Peyer's patch (tissue), 4 donors: ENCODE measurements around the gene ASPHD1. TPM values are rescaled to one million over a fixed set of nuclear protein-coding genes. Genes with fewer than 3 reads are reported as not detected.

ENCODE experiments used
- DNase-seq, 3 donors: peaks; one replicate each; pipeline ENCODE4 v3.0.0-alpha.2; 2017 to 2019
- H3K27ac ChIP-seq, 4 donors: fragments of 200-600 bp; sonication (generic); one replicate each; pipeline ENCODE4 v1.5.1; 2016 to 2019
- H3K27me3 ChIP-seq, 2 donors: fragments of 200-600 bp; sonication (generic); one replicate each; pipeline ENCODE4 v1.5.1; 2019
- H3K36me3 ChIP-seq, 3 donors: fragments of 200-600 bp; sonication (generic); one replicate each; pipeline ENCODE4 v1.5.1; 2016 to 2019
- H3K4me1 ChIP-seq, 4 donors: fragments of 200-600 bp; sonication (generic); one replicate each; pipeline ENCODE4 v1.5.1; 2016 to 2019
- H3K4me3 ChIP-seq, 4 donors: fragments of 200-600 bp; sonication (generic); 1 replicate in 3 of 4; 2 replicates in 1 of 4; pipeline ENCODE4 v1.5.1; 2016 to 2019; ENCODE audit warnings: mild to moderate bottlenecking in 1 of 4
- H3K9me3 ChIP-seq, 4 donors: fragments of 200-600 bp; sonication (generic); one replicate each; pipeline ENCODE4 v1.5.1; 2016 to 2019; ENCODE audit warnings: mild to moderate bottlenecking in 1 of 4
- POLR2A ChIP-seq, 2 donors: fragments of 450-650 bp; IDR thresholded peaks; one replicate each; pipeline ENCODE4 v1.5.1; 2017; ENCODE audit warnings: antibody characterized with exemption in 2 of 2, mild to moderate bottlenecking in 2 of 2, moderate library complexity in 2 of 2
- total RNA-seq, 4 donors: library from RNA; depleted of rRNA; stranded (reverse); fragments of >200 nt; gene quantifications; one replicate each; pipeline ENCODE4 v1.1.0, GENCODE V29; 2016
- TF ChIP-seq, protein P1 (sequence below), 6 experiments: fragments of 450-650 bp in 4 of 6; fragments of 200-600 bp in 2 of 6; sonication (generic) in 1 of 6; IDR thresholded peaks; one replicate each; pipeline ENCODE4 v1.5.1; 2017 to 2019; ENCODE audit warnings: antibody characterized with exemption in 6 of 6, mild to moderate bottlenecking in 3 of 6, moderate library complexity in 1 of 6

Gene ASPHD1
- total RNA-seq, 4 donors from 2014 or later: 0.53 TPM; not detected in 3

DNA sequence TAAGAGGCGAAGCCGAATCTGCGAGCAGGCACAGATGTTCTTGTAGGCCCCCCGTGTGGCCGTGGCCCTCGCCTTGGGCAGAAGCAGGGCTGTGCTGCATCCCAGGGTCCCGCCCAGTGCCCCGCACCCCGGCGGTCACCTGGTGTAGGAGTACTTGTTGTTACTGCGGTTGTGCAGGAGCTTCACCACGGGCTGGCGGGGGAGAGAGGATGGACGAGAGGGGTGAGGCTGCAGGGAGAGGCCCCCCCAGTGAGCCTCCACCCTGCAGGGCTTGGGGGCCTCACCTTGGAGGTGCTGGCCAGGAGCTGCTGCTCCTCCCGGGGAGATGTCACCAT is 11.4 kb downstream of the ASPHD1 start:
- TF ChIP-seq, protein P1, sequence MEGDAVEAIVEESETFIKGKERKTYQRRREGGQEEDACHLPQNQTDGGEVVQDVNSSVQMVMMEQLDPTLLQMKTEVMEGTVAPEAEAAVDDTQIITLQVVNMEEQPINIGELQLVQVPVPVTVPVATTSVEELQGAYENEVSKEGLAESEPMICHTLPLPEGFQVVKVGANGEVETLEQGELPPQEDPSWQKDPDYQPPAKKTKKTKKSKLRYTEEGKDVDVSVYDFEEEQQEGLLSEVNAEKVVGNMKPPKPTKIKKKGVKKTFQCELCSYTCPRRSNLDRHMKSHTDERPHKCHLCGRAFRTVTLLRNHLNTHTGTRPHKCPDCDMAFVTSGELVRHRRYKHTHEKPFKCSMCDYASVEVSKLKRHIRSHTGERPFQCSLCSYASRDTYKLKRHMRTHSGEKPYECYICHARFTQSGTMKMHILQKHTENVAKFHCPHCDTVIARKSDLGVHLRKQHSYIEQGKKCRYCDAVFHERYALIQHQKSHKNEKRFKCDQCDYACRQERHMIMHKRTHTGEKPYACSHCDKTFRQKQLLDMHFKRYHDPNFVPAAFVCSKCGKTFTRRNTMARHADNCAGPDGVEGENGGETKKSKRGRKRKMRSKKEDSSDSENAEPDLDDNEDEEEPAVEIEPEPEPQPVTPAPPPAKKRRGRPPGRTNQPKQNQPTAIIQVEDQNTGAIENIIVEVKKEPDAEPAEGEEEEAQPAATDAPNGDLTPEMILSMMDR (IDR thresholded peaks at IDR 0.05): no peak
- no peak for TF ChIP-seq POLR2A (IDR thresholded peaks at IDR 0.05)
- no peak overlapping the region for H3K27ac ChIP-seq
- no peaks in the 10 kb centered on the region for H3K27me3 ChIP-seq
- no peak for DNase-seq
- no peaks in the 10 kb centered on the region for H3K4me1 ChIP-seq
- H3K9me3 ChIP-seq: no peaks in the 10 kb centered on the region
- no peaks in the 10 kb centered on the region for H3K36me3 ChIP-seq
- no peak overlapping the region for H3K4me3 ChIP-seq

DNA sequence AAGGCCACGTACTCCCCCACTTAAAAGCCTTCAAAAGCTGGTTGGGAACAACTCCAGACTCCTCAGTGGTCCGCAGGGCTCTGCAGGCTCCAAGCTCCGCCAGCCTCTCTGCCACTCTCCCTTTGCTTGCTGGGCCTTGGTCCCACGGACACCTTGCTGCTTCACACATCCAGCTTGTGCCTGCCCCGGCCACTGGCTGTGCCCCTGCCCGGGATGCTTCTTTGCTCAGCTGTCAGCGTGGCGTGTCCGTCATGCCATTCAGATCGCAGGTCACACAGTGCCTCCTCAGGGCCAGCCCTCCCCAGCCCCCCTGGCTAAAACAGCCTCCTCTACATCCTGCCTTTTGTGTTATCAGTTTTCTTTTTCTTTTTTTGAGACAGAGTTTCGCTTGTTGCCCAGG is 11.8 kb downstream of the ASPHD1 start:
- no peaks in the 10 kb centered on the region for H3K36me3 ChIP-seq
- TF ChIP-seq, protein P1 (IDR thresholded peaks at IDR 0.05): no peak
- TF ChIP-seq POLR2A (IDR thresholded peaks at IDR 0.05): no peak
- no peaks in the 10 kb centered on the region for H3K9me3 ChIP-seq
- H3K27me3 ChIP-seq: no peaks in the 10 kb centered on the region
- H3K4me3 ChIP-seq: no peak overlapping the region
- H3K4me1 ChIP-seq: no peaks in the 10 kb centered on the region
- no peak overlapping the region for H3K27ac ChIP-seq
- DNase-seq: no peak

DNA sequence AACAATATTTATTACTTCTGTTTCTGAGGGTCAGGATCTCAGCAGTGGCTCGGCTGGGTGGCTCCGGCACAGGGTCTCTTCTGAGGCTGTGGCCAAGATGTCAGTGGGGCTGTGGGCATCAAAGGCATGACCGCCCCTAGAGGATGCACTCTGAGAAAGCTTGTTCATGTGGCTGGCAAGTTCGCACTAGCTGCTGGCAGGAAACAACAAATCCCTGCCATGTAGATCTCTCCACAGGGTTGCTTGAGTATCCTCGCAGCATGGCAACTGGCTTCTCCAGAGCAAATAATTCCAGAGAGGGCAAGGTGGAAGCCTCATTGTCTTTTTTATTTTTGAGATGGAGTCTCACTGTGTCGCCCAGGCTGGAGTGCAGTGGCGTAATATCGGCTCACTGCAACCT is 13.2 kb downstream of the ASPHD1 start:
- Histone ChIP-seq H3K4me3 (no peak overlapping the region), H3K4me1 (no peaks in the 10 kb centered on the region), H3K36me3 (peaks cover 0 to 9% (median 0%) of the 10 kb centered on the region in 3 donors), H3K27ac (no peak overlapping the region), H3K9me3 (no peaks in the 10 kb centered on the region), H3K27me3 (no peaks in the 10 kb centered on the region)
- TF ChIP-seq POLR2A (IDR thresholded peaks at IDR 0.05): no peak
- TF ChIP-seq, protein P1 (IDR thresholded peaks at IDR 0.05): no peak
- no peak for DNase-seq

DNA sequence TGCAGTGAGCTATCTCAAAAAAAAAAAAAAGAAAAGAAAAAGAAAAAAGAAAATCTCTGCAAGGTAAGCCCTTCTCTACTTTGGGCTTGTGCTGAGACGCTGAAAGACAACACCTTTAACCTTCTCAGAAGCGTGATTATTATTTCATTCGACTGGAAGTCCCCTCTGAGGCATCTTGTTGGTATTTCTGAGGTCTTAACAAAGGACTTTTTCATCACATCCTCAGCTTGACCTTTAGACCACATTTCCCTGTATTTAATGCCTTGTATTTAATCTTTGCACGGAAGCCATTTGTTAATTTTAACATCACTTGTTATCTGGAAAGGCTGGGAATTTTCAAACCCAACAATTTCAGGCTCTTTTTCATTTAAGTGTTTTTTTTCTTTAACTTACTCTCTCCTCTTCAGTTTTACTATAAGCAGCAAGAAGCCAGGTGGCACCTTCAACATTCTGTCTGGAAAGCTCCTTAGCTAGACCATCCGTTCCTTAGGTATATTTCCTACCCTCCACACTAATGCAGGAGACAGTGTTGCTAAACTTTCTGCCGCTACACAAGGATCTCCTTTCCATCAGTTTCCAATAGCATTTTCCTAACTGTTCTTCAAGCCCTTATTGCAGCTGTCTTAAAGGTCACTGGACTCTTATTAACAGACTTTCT is 15.4 kb downstream of the ASPHD1 start:
- Histone ChIP-seq H3K27ac (no peak overlapping the region), H3K4me3 (no peak overlapping the region), H3K4me1 (no peaks in the 10 kb centered on the region), H3K36me3 (peaks cover 0 to 26% (median 0%) of the 10 kb centered on the region in 3 donors), H3K9me3 (no peaks in the 10 kb centered on the region), H3K27me3 (no peaks in the 10 kb centered on the region)
- TF ChIP-seq, protein P1 (IDR thresholded peaks at IDR 0.05): no peak
- no peak for TF ChIP-seq POLR2A (IDR thresholded peaks at IDR 0.05)
- no peak for DNase-seq

DNA sequence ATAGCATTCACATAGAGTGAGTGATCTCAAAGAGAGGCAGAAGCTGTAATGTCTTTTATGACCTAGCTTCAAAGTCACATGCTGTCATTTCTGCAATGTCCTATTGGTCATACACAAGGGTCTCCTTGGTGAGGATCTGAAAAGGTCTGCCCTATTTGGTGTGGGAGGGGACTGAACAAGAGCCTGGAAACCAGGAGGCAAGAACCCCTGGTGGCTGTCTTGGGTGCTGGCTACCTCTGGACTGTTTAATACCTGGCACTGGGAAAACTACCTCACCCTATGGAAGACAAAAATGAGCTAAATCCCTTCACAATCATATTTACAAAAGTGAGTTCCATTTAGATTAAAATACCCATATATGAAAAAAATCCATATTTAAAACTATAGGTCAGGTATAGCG is 16.7 kb downstream of the ASPHD1 start:
- Histone ChIP-seq H3K36me3 (peaks cover 0 to 38% (median 0%) of the 10 kb centered on the region in 3 donors), H3K9me3 (no peaks in the 10 kb centered on the region), H3K4me3 (no peak overlapping the region), H3K27me3 (no peaks in the 10 kb centered on the region), H3K27ac (no peak overlapping the region), H3K4me1 (no peaks in the 10 kb centered on the region)
- no peak for TF ChIP-seq POLR2A (IDR thresholded peaks at IDR 0.05)
- TF ChIP-seq, protein P1 (IDR thresholded peaks at IDR 0.05): peak in 1 of 6 experiments; percentile 5
- DNase-seq: no peak
